GOT3 (cell line): ENCODE data around the gene ADAM15.

Source experiments
- DNase-seq: peaks from one replicate; lab custom pipeline; 2025; ENCODE audit warnings: mixed read lengths; lab: John Stamatoyannopoulos, UW

The ADAM15 gene

DNA sequence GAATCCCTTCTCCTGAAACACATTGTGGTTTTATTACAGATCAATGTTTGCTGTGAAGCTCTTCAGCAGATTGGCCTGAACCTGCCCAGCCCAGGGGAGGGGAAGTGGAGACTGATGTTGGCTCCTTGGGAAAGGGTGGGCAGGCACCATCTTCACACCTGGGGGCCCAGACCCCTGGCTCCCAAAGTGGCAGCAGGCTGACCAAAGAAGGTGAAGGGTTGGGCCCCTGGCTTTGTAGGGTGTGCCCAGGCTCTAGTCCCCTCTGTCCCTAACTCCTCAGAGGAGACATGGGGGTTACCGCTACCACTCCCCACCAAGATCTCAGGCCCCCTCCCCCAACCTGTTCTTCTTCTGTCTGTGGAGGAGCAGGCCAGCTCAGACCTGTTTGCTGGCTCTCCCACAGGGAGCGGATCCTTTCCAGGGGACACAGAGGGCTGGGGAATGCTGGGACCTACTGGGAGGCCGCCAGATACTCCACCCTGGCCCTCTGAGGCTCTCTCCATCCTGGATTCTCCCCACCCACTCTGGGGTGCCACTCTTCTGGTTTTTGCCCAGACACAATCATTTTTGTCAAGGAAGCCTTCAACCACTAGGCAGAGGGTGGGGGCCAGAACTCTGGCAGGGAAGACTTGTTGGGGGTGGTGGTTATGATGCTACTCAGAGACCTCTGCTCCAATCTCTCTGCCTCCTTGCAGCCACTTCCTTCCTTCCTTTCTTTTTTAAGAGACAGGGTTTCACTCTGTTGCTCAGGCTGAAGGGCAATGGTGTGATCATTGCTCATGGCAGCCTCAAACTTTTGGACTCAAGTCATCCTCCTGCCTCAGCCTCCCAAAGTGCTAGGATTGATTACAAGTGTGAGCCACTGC, 22.5 kb downstream of the ADAM15 start:
- DNase-seq: no peak

- DNase-seq: no peak
These were observed 24.4 kb downstream of the ADAM15 start for GRCh38 chr1:155075535-155075934.

DNA sequence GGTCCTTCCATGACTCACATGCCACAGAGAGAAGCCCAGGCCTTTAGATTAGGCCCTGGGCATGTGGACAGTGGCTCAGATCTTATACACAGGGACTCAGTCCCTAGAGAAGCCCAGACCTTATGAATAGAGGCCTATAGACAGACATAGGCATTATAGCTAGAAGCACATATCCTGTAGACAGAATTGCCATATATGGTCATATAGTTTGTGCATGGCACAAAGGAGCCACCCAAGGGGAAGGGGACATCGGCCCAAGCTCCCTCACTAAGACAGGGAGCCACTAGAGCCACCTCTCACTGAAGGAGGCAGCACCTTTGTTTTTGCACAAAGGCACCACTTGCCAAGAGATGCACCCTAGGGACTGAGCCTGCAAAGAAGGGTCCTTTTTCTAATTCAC, 25.3 kb downstream of the ADAM15 start:
- no peak for DNase-seq

- DNase-seq: no peak
These were observed 26.2 kb downstream of the ADAM15 start for GRCh38 chr1:155077346-155077745.

DNA sequence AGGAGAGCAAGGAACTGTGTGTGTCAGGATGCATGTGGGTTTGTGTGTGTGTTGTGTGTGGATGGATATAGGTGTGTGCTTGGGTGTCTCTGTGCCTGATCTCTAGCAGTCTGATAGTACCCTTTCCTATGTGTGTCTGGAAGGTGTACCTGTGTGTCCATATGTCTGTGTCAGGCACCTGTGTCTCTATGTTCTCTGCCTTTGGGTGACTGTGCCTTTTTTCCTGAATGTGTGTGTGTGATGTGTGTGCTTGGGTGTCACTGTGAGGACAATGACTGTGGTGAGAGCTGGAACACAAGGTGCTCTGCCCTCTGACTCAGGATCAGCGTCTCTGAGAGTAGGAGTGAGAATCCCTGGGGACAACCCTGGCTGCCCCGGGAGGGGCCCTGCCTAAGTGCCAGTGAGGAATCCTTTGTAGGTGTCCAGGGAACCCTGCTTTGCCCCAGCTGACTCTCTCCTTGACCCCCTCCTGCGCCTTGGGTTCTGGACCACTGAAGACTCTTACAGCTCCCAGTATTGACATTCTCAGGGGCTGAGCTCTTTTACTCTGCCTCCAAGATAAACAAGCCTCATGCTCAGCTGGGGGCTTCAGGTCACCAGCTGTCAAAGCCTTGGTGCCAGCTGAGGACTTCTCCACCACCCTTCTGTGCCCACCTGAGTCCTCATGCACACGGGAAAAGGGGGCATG, 26.8 kb downstream of the ADAM15 start:
- DNase-seq: no peak

GRCh38 chr1:155078469-155079209, 27.5 kb downstream of the ADAM15 start, which contains the start of gene EFNA3:
Gene EFNA3 (plus strand): TSS chr1:155078837. CDS start chr1:155078942, 105 bp downstream.
- no peak for DNase-seq

GRCh38 chr1:155079210-155079486, 28.0 kb downstream of the ADAM15 start:
- no peak for DNase-seq

GRCh38 chr1:155079487-155080311, 28.6 kb downstream of the ADAM15 start:
- no peak for DNase-seq

DNA sequence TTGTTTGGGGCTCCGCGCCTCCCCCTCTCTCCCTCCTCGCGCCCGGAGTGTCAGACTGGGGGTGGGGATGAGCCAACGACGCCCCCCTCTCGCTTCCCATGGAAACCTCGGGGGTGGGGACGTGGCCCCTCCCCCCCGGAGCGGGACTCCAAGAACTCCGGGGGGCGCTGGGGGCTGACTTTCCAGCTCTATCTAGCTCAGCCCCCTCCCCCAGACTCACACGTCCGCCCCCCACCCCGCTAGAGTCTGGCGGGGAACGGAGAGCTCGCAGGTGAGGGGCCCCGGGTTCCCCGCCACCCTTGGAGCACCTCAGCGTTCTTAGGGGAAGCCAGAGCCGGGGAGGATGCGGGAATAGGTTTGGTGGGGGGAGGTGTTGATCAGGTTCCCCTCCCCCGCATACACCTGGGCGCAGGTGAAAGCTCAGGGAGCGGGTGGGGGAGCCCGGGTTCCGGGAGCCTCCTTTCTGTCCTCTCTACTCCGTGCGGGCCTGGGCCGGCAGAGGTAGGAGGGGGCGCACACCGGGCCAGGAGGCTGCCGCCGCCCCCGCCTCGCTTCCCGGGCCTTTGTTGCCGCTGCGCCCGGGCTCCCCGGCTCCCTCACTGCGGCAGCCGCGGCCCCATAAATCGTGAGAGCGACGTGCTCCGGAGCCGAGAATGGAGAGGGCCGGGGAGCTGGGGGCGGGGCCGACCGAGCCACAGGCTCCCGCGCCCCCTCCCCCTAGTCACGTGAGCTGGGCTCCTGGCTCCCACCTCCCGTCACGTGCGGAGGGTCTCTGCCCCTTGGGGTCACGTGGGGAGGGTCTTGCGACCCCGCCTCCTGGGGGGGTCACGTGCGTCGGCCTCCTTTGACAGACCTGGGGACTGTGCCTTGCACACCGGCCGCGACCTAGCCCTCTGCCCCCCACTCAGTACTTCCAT, 29.5 kb downstream of the ADAM15 start:
- no peak for DNase-seq

DNA sequence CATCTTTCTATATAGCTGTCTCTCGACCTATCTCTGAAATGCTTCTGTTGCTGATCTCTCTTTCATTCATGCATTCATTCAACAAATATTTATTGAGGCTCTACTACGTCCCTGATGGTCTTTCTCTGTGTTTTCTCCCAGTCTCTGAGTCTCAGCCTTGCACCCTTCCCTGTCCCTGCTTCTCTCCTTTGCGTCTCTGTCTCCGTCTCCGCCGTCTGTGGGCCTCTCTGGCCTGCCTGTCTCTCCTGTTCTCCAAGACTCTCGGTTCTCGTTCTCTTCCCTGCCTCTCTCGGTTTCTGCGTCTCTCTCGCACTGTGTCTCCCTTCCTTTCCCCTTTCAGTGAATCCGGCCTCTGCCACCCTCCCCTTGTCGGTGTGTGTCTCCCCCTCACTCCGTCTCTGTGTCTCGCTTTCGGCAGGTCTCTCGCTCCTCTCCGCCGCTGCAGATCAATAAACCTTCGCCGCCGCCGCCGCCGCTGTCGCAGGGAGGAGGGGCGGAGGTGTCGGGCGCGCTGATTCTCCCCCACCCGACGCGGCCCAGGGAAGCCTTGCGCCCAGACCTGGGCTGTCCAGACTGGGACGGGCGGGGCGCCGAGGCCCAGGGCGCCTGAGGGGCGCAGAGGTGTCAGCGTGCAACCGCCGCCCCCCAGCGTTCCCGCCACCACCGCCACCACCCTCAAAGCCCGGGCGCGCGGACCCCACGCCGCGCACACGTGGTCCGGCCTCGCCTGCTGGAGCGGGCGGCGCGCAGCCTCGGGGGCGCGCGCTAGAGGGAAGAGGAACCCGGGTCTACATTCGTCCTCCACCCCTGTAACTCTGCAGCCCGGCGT, 30.6 kb downstream of the ADAM15 start:
- no peak for DNase-seq

- DNase-seq: no peak
These were observed 31.4 kb downstream of the ADAM15 start for GRCh38 chr1:155082301-155083051.

GRCh38 chr1:155083052-155083541, 32.0 kb downstream of the ADAM15 start:
- DNase-seq: no peak

- no peak for DNase-seq
These were observed 33.0 kb downstream of the ADAM15 start for GRCh38 chr1:155083865-155084721.

- DNase-seq: peak; percentile 83
These were observed 33.8 kb downstream of the ADAM15 start for GRCh38 chr1:155084722-155085503.

DNA sequence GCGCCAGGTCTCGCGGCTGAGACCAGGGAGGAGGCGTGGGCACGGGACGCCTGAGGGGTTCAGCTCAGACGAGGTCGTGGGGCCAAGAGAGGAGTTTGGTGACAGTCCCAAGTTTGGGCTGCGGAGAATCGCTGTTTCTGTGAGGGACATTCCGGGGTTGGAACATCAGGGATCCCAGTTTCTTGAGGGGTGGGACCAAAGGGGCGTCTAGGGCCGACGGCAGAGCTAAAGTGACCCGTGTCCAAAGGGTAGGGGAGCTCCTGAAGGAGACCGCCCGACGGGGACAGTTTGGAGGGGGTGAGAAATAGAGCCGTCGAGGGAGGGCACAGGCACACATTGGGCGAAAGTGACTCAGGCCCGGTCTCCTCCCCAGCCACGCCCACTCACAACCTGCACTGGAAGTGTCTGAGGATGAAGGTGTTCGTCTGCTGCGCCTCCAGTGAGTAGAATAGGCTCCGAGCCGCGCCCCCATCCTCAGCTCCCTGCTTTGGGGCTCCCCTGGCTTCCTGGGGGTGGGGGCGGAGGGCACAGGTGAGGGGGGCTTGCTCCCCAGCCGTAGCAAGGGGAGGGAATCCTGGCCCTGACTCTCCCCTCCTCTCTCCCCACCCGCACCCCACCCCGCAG, 34.5 kb downstream of the ADAM15 start:
- DNase-seq: no peak

- no peak for DNase-seq
These were observed 35.1 kb downstream of the ADAM15 start for GRCh38 chr1:155086128-155086741.
